GM19043 (cell line): ENCODE data around the gene NBPF1.
"Not testable (repeated sequence)": the region's sequence is repeated elsewhere in the genome, so short reads cannot be mapped to it uniquely, and the experiment has no call there.

Experiments used
- ATAC-seq: cut with Tn5 transposase; IDR thresholded peaks from one replicate; pipeline ENCODE4 v1.9.1; 2021; ENCODE audit warnings: low read depth; ENCODE audit not compliant: unreplicated experiment

NBPF1 gene

GRCh38 chr1:16519255-16519951 is 94.0 kb downstream of the NBPF1 start:
- not testable (repeated sequence) for ATAC-seq

- not testable (repeated sequence) for ATAC-seq
These were observed 94.5 kb downstream of the NBPF1 start for GRCh38 chr1:16518913-16519254.

GRCh38 chr1:16516694-16517410 is 96.5 kb downstream of the NBPF1 start:
- not testable (repeated sequence) for ATAC-seq

- ATAC-seq: not testable (repeated sequence)
These were observed 99.0 kb downstream of the NBPF1 start, which contains the start of gene RNU1-1 for GRCh38 chr1:16514107-16515055. Gene RNU1-1 (minus strand): TSS chr1:16514285.

- ATAC-seq: peak; percentile 71
These were observed 99.8 kb downstream of the NBPF1 start for GRCh38 chr1:16513412-16514106.

- ATAC-seq: not testable (repeated sequence)
These were observed 100.5 kb downstream of the NBPF1 start for GRCh38 chr1:16512624-16513411.
